ENCODE measurements around the gene LSM5. TPM values are rescaled to one million over a fixed set of nuclear protein-coding genes. Genes with fewer than 3 reads are reported as not detected.
A peak's percentile ranks its signal among the peaks of the same experiment; 100 is the strongest.

Gene LSM5
- total and polyA plus RNA-seq, 2 of the 4 experiments (the other 2 are of a cell fraction), result 5.0 to 26.5 TPM

- in situ Hi-C loops (cut with MboI; ENCODE audit: low sequenced_read_pairs) (no loop called here), dilution Hi-C loops (cut with HindIII; ENCODE audit: low sequenced_read_pairs, unreplicated experiment) (no loop called here), intact Hi-C loops (cut with micrococcal nuclease) (no loop called here)
- Histone ChIP-seq H3K27me3 (ENCODE audit: control insufficient read depth, insufficient read depth, low read length) (no peaks in the 10 kb centered on the region), H3K9ac (ENCODE audit: low read depth, low read length) (no peak overlapping the region), H3K56ac (ENCODE audit: extremely low read depth, insufficient read depth, low read length) (no peak overlapping the region), H4K91ac (ENCODE audit: insufficient read depth, low read depth, low read length) (no peak overlapping the region), H4K5ac (ENCODE audit: low read depth, low read length) (no peak overlapping the region), H3K14ac (replicated peaks; ENCODE audit: low read depth, low read length) (no peak overlapping the region), H3K36me3 (ENCODE audit: control insufficient read depth, insufficient read depth, low read length) (no peaks in the 10 kb centered on the region), H3K4me1 (ENCODE audit: control insufficient read depth, insufficient read depth, low read length) (peaks cover 7% of the 10 kb centered on the region), H3K9me3 (ENCODE audit: control insufficient read depth, insufficient read depth, low read length) (no peaks in the 10 kb centered on the region), H2AK9ac (replicated peaks; ENCODE audit: low read depth, low read length, poor library complexity) (no peak overlapping the region), H4K8ac (ENCODE audit: low read depth in 2 of 2, low read length in 2 of 2) (no peak overlapping the region), H2BK120ac (ENCODE audit: low read depth, low read length) (no peak overlapping the region), H3K18ac (ENCODE audit: low read depth, low read length) (no peak overlapping the region), H3K4ac (ENCODE audit: low read depth, low read length) (no peak overlapping the region), H2BK15ac (ENCODE audit: low read depth, low read length) (no peak overlapping the region), H3K9me1 (ENCODE audit: insufficient read depth, low read length) (peaks cover 5% of the 10 kb centered on the region; the same call in 1 of the 2 replicates), H3K4me3 (ENCODE audit: insufficient read depth, low read depth, low read length) (no peak overlapping the region), H3K79me1 (ENCODE audit: low read depth in 1 of 2, low read length in 2 of 2) (peaks cover 0 to 40% of the 10 kb centered on the region in 2 experiments; a peak in 3 of 4 replicates), H3K23ac (ENCODE audit: low read depth, low read length) (no peak overlapping the region), H2AFZ (replicated peaks; ENCODE audit: low read length, poor library complexity) (no peak overlapping the region), H2BK5ac (ENCODE audit: low read depth, low read length, poor library complexity, severe bottlenecking) (no peak overlapping the region), H4K20me1 (ENCODE audit: insufficient read depth, low read length) (peaks cover 30% of the 10 kb centered on the region), H3K27ac (ENCODE audit: insufficient read depth, low read length) (no peak overlapping the region), H3K4me2 (ENCODE audit: low read depth, low read length) (peak overlapping the region; percentile 32; the same call in 1 of the 2 replicates), H2BK20ac (ENCODE audit: low read depth, low read length) (no peak overlapping the region), H2AK5ac (ENCODE audit: low read depth, low read length) (peak overlapping the region; percentile 4; the same call in 1 of the 2 replicates)
- ChIA-PET CTCF (no interaction called here), POLR2A (ENCODE audit: unreplicated experiment) (no interaction called here)
- ATAC-seq (ENCODE audit: low read depth) (no peak), DNase-seq (no peak)
- no CpG with 5 or more reads among the region's 4 CpGs for WGBS, 2 experiments (ENCODE audit: extremely low coverage in 2 of 2, insufficient read length in 1 of 2)
- no TSS peak for BruUV-seq (replicated peaks)
- no peak for TF ChIP-seq NFE2L2 (IDR thresholded peaks at IDR 0.05; ENCODE audit: low read depth, low read length)
- TF ChIP-seq MXI1 (IDR thresholded peaks at IDR 0.05; ENCODE audit: borderline replicate concordance, low read depth, low read length), result no peak
- no peak for TF ChIP-seq USF2 (IDR thresholded peaks at IDR 0.05; ENCODE audit: low read depth, low read length)
- TF ChIP-seq CHD1 (IDR thresholded peaks at IDR 0.05; ENCODE audit: low read depth, low read length), result no peak
- no peak for TF ChIP-seq BHLHE40 (IDR thresholded peaks at IDR 0.05; ENCODE audit: low read depth, low read length)
- no peak for TF ChIP-seq RCOR1 (IDR thresholded peaks at IDR 0.05; ENCODE audit: insufficient replicate concordance, low read length)
- no peak for TF ChIP-seq RAD21 (IDR thresholded peaks at IDR 0.05; ENCODE audit: low read length)
- TF ChIP-seq FOS (IDR thresholded peaks at IDR 0.05; ENCODE audit: low read depth, low read length), result no peak
- no peak for TF ChIP-seq MAFK (IDR thresholded peaks at IDR 0.05; ENCODE audit: low read depth, low read length)
- no peak for TF ChIP-seq CEBPB (IDR thresholded peaks at IDR 0.05; ENCODE audit: low read depth, low read length)
- no peak for TF ChIP-seq SMC3 (IDR thresholded peaks at IDR 0.05; ENCODE audit: low read depth, low read length)
- TF ChIP-seq POLR2A (IDR thresholded peaks at IDR 0.05; ENCODE audit: low read depth, low read length), result no peak
- no peak for TF ChIP-seq RFX5 (IDR thresholded peaks at IDR 0.05; ENCODE audit: low read depth, low read length)
These were observed 12.5 kb upstream of the LSM5 start for GRCh38 chr7:32502728-32503127.
